HG02884 (cell line): ENCODE measurements around the gene JAKMIP1.
"Not testable (repeated sequence)": the region's sequence is repeated elsewhere in the genome, so short reads cannot be mapped to it uniquely, and the experiment has no call there.

Experiments
- ATAC-seq: cut with Tn5 transposase; IDR thresholded peaks from one replicate; pipeline ENCODE4 v1.9.1; 2021; ENCODE audit warnings: mild to moderate bottlenecking, moderate library complexity; ENCODE audit not compliant: unreplicated experiment

Gene JAKMIP1

DNA sequence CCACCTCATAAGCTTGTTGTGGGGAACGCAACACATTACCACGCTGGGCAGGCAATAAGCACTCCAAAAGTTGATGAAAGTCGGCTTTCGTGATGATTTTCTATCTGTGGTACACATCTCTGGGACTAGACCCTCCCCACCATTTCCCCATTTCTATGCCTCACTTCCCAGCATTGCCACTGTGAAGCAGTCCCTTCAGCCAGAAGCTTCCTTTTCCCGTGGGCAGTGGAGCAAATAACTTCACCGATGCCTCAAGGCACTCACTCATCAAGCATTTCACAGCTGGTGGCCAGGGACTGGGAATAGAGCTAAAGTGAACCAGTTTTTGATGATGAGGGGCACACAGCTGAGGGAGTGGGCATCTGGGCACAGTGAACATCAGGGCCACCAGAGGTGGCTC, 201.0 kb downstream of the JAKMIP1 start:
- ATAC-seq: no peak

GRCh38 chr4:5998333-5998936, 201.9 kb downstream of the JAKMIP1 start:
- peak; percentile 83 for ATAC-seq

DNA sequence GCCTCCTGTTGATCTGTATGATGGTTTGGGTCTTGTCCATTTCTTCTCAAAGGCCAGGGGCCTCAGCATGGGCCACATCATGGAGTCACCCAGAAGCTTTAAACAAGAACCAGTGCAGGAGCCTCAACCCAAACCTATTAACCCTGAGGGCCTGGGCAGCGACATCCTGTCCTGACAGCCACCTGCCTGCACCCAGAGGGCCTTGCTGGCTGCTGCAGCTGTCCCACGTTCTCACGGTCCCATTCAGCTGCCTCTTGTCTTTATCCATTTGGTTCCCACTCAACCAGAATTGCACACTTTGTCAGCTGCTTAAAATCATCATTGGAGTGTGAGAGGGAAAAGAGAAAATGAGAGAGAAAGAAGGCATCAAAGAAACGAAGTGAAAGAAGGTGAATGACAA, 203.7 kb downstream of the JAKMIP1 start:
- ATAC-seq: no peak

DNA sequence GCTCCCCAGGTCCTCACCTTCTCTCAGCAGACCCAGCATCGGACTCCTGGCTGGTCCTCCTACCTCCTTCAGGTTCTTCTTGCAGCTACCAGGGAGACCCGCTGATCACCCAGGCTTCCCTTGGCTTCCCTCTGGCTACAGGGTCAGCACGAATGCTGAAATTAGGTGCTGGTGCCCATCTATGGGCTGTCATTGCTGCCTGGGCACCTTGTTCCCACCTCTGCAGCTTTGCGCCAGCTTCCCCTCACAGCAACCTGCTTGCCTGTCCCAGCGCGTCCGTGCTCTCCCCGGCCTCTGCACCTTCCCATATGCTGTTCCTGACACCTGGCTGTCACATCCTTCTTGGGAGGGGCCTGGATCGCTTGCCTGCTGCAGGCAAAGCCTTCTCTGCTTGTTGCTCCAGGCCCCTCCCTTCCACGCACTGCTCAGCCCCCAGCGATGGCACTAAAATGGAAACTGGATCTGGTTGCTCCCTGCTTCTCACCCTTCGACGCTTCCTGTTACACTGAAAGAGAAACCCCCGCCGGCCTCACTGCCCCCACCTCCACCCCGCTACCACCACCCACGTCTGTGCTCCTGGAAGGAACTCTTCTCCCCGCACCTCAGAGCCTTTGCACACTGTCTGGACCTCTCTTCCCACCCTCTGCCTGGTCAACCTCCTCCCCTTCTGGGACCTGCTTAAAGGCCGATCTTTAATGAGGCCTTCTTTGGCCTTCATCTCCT, 204.3 kb downstream of the JAKMIP1 start:
- ATAC-seq: no peak

- ATAC-seq: no peak
Observed at GRCh38 chr4:5993876-5994811, 206.2 kb downstream of the JAKMIP1 start.

GRCh38 chr4:5993346-5993745, 207.0 kb downstream of the JAKMIP1 start:
- ATAC-seq: not testable (repeated sequence)

DNA sequence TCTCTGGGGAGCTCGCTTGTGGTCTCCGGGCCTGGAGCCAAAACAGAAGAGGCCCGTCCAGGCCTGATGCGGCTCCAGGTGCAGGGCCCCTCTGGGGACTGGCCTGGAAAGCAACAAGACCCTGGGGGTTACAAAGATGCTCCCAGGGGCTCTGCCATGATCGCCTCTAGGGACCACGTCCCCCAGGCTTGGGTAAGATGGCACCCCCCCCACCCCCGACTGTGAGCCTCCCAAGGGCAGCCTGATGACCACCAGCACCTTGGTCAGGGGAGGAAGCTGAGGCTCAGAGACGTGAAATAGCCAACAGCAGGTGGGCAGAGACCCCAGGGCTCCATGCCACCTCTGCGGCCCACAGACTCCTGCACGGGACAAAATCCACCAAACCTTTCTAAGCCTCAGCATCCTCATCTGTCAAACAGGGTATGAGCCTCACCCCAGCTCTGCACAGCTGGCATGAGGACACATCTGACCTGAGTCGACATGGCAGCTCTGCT, 207.5 kb downstream of the JAKMIP1 start:
- no peak for ATAC-seq

DNA sequence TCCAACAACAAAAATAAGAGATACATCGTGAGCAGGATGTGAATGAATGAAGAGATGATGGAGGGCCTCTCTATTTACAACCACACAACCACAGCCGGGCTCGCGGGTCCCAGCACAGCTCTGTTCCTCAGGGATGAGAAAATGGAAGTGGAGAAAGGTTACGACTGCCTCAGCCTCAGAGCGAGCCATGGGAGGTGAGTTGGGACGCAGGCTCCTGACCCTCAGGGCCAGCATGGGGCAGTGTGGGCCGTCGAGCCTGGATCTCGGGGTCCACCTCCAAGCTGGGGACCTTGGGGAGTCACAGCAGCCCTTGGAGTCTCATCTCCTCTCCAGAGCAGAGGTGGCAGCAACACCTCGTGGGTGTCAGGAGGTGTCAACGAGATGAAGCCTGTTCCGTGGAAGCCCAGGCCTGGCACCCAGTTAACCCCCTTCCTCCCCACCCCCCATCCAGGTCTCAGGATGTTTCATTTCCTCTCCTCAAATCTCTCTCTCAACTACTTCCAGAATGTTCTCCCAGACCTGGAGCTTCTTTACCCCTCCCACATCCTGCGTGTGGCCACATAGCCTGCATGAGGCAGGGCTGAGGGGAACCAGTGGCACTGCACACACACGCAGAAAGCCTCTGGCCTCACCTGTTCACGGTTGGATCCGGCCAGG, 208.1 kb downstream of the JAKMIP1 start:
- no peak for ATAC-seq

DNA sequence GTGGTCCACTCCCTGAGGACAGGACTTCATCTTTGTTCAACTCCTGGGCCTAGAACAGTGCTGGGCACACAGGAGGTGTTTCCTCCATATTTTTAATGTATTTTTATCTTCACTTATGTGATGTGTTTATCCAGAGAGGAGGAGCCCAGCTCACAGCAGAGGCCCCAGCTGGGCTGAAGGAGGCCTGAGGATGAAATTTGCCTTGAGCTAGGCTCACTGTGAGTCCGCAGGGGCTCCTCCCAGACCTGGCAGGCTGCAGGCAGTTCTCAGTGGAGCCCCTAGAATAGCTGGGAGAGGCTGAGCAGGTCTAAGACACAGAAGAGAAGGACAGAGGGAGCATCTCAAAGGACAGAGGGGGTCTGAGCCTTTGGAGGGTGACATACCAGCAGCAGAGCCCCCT, 208.9 kb downstream of the JAKMIP1 start:
- ATAC-seq: no peak

GRCh38 chr4:5990446-5991160, 209.7 kb downstream of the JAKMIP1 start:
- ATAC-seq: no peak

GRCh38 chr4:5989236-5990225, 210.8 kb downstream of the JAKMIP1 start:
- no peak for ATAC-seq

DNA sequence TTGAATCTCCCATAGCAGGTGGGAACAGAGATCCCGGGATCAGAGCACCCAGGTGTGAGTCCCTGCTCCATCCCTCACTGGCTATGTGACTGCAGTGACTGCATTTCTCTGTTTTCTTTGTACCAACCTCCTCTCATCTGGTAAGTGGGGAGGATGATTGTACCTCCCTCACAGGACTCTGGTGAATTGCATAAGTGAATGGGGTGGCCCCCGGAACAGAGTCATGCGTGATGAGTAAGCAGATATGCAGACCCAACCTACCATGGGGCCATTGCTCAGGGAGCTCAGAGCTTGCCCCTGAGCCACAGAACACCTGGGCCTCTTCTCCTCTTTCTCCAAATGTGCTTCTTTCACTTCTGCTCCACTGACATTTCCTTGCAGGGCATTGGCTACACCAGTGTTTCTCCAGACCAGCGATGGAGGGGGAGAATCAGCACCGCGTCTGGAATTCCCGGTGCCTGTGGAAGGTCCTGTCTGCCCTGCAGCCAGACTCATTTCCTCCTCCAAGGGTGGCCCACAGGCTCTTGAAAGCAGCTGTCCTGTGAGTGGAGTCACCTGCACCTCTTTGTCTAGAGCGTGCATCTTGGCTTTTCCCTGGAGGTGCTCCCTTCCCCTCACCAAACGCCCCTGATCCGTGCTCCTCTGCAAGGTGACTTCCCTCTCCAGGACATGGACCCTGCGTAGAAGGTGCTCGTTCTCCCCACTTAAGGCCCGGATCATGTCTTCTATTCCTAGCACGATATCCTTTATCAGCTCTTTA, 212.1 kb downstream of the JAKMIP1 start:
- no peak for ATAC-seq

- no peak for ATAC-seq
Observed at GRCh38 chr4:5984843-5985242, 215.5 kb downstream of the JAKMIP1 start.

DNA sequence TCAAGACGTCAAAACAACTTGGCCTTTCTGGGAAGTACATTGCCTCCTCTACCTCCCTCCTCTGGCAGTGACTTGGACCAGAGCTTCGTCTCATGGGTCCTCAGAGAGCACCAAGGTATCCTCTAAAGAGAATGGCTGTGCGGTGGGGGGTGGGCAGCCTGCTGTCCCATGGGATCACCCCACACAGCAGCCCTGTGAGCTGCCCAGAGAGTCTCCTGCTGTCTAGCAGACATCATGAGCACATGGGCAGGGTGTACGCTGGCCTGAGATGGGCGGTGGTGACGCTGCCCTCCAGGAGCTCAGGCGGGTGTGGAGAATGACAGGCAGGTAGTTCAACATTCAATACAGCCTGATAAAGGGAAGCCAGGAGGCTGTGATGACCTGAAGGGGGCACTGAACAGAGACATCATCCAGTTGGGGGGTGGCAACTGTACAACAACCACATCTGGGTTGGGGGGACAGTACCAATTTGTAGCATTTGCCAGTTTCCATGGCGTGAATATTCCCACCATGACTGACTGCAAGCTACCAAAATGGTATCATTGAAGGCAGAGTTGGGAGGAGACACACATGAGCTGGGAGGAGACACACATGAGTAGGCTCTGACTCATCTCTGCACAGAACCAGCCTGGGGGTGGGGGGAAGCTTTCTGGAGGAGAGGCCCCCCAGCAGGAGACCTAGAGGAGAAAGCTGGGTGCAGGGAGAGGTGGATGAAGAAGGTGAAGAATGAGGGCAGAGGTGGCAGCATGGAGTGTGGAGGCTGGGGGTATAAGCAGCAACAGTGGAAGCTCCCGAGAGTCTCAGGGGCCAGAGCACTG, 218.0 kb downstream of the JAKMIP1 start:
- no peak for ATAC-seq

- ATAC-seq: no peak
Observed at GRCh38 chr4:5980436-5981155, 219.8 kb downstream of the JAKMIP1 start.

GRCh38 chr4:5979981-5980380, 220.4 kb downstream of the JAKMIP1 start:
- ATAC-seq: no peak

DNA sequence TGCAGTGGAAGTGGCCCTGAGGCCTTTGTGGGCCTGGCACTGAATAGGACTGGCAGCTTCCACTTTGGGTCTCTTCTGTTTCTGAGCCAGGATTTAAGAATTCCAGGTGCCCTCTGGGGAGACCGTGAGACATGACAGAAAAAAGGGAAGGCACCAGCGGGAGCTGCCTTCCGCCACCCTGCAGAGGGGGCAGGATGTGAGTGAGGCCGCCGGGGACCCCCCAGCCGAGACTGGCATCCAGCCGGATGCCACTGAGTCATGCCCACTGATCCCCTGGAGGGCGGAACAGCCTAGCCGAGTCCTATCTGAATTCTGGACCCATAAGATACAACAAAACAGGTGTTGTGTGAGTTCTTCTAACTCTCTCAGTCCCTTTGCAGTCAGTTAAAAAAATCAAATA, 223.4 kb downstream of the JAKMIP1 start:
- no peak for ATAC-seq
